ENCODE data around the gene E2F2. TPM values are rescaled to one million over a fixed set of nuclear protein-coding genes. Genes with fewer than 3 reads are reported as not detected.
A peak's percentile ranks its signal among the peaks of the same experiment; 100 is the strongest.
"Not testable (repeated sequence)": the region's sequence is repeated elsewhere in the genome, so short reads cannot be mapped to it uniquely, and the experiment has no call there.

Gene E2F2
- total RNA-seq, 1 donor from 2014 or later: 0.15 TPM

DNA sequence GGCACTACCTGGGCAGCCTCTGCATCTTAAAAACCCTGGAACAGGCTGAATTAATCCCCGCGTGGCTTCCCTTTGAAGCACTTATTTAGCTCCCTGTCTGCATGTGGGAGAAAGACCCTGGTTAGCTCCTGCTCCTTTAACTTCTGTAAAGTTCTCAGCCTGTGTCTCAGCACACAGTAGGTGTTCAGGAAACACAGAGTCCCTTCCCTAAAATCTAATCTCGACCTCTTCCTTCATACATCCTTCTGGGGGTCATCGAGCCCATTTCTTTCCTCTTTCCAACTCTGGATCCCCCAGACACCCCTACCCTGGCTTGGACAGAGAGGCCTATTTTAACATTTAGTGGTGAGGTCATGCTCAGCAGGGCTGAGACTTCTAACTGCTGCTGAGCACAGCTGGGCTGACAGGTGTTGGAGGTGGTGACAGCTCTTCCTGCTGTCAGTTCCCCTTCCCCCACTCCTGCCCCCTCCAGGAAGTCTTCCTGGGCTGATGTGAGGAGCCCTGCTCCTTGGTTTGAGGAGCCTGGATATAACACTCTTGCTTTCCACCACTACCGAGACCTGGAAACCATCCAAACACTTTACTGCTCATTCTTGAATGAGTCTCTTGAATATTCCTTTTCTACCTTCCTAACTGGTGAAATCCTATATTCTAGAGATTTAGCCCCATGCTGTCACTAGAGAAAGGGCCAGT lies 5.3 kb downstream of the E2F2 start:
- DNase-seq (ENCODE audit: low spot score) (no peak), ATAC-seq (no peak)

DNA sequence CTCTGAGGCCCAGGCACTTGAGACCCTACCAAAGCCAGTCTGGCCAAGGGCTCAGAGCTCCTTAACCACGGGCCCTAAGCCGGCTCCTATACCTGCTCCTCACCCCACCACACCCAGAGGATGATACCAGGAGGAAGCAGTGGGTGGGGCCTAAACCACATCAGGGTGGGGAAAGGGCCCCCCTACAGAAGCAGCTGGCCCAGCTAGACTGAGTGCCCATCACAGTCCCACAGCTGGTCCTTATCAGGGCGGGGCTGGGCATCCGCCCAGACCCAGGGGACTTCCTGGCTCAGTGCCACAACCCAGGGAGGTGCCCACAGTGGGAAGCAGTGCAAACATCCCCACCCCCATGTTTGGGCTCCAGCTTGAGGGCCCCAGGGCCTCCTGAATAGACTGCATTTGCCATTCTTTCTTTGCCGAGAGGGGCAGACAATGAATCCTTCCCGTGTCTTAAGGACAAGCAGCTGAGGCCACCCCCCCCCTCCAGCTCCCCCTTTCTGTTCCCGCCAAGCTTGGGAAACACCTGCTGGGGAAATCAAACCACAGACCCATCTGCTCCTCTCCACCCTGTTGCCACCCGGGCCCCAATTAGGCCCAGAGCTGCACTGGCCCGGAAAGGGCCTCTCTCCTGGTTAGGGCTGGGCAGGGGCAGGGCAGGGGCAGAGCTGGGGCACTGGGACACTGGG lies 6.2 kb downstream of the E2F2 start:
- DNase-seq (ENCODE audit: low spot score) (no peak), ATAC-seq (peak; percentile 35)

DNA sequence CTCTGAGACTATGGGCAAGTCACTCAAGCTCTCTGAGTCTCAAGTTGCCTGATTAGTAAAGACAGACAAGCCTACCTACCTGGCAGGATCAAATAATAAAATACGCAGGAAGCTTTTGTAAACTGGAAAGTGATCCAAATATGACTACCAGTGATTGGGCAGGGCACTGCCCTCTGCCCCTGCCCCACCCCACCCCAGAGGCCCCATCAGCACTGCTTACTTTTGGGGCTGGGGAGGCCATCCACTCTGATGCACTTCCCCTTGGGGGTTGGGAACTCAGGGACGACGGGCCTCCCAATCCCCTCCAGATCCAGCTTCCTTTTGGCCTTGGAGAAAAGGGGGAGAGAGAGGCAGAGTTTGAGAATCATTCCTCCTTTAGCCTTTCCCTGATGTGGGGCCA lies 6.9 kb downstream of the E2F2 start:
- ATAC-seq (no peak), DNase-seq (ENCODE audit: low spot score) (no peak)

DNA sequence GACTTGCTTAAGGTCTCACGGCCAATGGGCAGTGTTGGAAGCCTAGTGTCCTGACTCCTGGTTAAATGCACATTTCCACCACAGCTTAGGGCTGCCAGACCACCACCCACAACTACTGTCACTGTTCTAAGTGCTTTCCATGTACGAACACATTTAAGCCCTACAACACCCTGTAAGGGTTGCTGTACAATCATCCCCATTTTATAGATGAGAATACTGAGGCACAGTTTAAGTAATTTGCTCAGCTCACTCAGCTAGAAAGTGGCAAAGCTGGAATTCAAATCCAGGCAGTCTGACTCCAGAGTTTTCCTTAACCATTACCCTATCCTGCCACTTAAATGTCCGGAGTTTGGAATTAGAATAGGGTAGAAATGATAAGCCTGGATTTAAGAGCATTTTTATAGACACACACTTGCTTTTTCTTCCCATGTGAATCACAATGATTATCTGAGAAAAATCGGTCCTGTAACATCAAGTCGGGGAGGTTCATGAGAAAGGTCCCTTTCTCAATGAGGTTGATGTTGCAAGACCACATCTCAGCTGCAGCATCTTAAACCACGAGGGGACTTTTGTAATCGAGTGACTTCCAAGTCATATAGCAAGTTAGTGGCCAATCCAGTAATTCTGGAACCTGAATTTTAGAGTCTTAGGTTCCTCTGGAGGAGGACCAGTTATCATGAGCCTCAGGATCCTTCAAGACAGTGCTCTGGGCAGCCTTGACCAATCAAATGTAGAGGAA lies 8.6 kb downstream of the E2F2 start:
- no peak for ATAC-seq
- DNase-seq (ENCODE audit: low spot score): no peak

DNA sequence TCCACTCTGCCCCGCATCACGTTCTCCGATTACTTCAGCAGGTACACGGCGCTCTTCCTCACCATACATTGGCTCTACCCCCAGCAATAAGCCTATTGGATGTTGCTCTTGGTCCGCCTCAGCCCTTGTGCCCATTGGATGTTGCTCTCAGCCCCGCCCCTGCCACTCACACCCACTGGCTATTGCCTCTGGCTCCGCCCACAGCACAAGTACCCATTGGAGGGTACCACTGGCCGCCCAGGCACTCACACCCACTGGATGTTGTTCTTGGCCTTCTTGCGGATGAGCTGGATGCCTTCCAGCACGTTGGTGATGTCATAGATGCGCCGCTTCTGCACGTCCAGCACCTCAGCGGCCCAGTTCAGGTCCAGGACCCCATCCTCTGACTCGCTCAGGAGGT lies 9.4 kb downstream of the E2F2 start:
- DNase-seq (ENCODE audit: low spot score) (no peak), ATAC-seq (no peak)

DNA sequence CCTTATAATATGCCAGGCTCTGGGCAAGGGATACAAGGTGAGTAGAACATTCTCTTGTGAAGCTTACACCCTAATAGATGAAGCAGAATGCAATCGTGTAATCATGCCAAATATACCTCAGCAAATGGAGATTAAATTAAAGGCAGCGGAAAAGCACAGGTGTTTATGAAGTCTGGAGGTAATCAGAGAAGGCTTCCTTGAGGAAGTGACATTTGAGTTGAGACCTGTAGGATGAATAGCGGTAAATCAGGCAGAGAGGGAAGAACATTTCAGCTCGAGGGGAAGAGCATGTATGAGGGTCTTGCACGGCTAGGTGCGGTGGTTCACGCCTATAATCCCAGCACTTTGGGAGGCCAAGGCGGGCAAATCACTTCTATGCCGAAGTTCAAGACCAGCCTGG lies 13.5 kb downstream of the E2F2 start:
- DNase-seq (ENCODE audit: low spot score): no peak
- ATAC-seq: no peak

DNA sequence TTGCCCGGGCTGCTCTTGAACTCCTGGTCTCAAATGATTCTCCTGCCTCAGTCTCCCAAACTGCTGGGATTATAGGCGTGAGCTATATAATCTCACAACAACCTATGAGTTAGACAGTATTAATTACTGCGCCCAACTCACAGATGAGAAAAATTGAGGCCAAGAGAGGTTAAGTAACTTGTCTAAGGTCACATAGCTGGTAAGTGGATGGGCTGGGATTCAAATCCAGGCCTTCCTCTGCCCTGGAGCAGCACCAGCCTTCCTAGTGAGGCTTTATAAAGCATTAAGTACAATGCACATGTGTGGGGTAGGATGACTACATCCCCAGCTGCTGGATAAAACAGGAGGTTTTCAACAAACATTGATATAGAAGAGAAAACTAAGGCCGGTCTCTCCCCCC lies 15.1 kb downstream of the E2F2 start:
- no peak for ATAC-seq
- no peak for DNase-seq (ENCODE audit: low spot score)

DNA sequence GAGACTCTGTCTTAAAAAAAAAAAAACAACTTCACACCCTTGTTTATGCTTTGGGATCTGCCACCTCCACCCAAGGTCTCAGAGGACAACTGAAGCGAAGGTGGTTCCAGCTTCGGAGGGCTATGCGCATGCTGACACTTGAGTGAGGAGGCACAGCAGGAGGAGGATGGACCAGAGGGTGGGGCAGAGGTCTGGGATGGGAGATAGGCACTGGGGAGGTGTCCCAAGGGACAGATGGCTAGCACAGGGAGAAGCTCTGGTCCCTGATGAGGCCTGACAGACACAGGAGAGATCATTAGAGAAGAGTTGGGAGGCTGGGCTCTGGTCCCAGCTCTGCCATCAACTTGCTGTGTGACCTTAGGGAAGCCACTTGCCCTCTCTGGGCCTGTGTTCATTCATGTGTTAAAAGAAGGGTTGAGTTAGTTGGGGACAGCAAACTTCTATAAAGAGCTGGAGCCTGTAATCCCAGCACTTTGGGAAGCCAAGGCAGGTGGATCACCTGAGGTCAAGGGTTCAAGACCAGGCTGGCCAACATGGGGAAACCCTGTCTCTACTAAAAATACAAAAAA lies 16.8 kb downstream of the E2F2 start:
- ATAC-seq: no peak

DNA sequence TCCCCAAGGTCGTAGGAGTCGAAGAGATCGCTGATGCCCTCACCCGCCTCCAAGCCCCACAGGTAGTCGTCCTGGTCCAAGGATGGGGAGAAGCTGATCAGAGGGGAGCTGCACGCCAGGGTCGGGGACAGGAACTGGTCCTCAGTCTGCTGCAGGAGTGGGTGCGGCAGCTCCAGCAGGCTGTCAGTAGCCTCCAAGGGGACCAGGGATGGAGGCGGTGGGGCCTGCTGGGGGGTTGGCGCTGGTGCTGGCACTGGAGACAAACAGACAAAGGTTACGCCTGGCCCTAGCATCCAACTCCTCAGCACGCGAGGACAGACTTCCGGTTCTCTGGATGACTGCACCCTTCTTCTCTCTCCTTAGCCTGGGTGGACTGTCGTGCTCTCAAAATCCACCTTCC lies 21.1 kb downstream of the E2F2 start:
- ATAC-seq (no peak), DNase-seq (ENCODE audit: low spot score) (no peak)

More for the DNA sequence above, 16.8 kb downstream of the E2F2 start:
- no peak for DNase-seq (ENCODE audit: low spot score)

DNA sequence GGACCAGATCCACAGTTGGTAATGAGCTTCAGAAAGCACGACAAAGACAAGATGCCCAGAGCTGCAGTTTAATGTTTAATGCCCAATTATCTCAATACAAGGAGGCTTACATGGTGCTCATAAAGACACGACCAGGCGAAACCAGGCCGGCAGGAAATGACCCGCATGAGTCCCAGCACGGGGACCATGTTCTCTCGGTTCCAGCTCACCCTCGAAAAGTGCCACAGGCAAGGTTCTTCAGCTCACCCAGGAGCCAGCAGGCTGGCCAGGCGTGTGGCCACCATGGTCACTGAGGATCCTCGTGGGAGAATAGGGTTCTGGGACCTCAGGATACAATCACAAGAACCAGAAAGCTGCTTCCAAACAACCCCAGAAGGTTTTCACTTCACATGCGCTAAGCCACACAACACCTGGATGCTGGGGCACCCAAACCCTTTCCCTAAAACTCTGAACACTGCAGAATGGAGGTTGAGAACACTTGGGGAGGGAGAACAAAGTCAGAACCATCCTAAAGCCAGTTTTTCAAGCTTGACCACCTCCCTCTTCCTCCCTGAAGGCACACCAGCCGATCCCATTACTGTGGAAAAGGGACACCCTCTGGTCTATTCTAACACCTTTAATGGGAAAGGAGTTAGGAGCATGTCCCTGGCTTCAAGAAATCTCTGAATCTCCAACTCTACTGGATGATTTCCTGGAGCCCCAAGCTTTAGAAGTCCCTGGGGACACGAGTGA lies 24.5 kb downstream of the E2F2 start:
- DNase-seq (ENCODE audit: low spot score) (no peak), ATAC-seq (no peak)

DNA sequence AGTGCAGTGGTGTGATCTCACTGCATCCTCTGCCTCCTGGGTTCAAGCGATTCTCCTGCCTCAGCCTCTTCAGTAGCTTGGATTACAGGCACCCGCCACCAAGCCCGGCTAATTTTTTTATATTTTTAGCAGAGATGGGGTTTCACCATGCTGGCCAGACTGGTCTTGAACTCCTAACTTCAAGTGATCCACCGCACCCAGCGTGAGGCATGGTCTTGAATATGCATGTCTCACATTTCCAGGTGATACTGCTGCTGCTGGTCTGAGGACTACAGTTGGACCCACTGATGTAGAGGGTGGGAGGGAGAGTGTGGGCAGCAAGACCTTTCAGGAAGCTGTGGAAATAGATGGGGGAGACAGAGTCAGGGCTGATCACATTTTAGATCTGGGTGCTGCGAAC lies 25.2 kb downstream of the E2F2 start:
- no peak for DNase-seq (ENCODE audit: low spot score)
- ATAC-seq: no peak

DNA sequence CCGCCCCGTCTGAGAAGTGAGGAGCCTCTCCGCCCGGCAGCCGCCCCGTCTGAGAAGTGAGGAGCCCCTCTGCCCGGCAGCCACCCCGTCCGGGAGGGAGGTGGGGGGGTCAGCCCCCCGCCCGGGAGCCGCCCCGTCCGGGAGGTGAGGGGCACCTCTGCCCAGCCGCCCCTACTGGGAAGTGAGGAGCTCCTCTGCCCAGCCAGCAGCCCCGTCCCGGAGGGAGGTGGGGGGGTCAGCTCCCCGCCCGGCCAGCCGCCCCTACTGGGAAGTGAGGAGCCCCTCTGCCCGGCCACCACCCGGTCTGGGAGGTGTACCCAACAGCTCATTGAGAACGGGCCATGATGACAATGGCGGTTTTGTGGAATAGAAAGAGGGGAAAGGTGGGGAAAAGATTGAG lies 26.9 kb downstream of the E2F2 start:
- DNase-seq (ENCODE audit: low spot score); ATAC-seq: not testable (repeated sequence)

DNA sequence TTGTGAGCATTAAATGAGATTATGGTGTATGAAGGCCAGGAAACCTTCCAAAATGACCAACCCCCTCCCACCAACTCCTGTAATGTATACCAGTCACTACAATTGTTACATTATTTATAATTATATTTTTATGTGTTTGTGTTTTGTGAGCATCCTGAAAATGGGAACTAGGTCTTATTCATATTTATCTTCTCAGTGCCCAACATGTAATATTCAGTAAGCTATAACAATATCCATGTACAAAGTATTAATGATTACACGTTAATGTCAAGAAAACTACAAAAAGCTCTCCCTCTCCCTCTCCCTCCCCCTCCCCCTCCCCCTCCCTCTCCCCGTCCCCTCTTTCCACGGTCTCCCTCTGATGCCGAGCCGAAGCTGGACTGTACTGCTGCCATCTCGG lies 28.1 kb downstream of the E2F2 start:
- DNase-seq (ENCODE audit: low spot score) (no peak), ATAC-seq (no peak)

DNA sequence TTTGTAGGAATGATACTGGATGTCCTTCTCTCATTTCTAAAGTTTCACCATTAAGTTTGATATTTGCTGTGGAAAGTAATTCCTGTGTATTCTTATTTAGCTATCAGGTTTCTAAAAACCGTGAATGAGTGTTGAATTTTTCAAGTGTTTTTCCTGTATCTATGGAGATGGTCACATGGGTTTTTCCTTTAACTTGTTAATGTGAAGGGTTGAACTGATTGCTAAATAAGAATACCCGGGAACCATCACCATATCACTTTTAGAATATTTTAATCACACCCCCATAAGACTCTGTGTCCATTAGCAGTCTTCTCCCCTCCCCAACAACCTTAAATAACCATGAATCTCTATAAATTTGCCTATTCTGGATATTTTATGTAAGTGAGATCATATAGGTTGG lies 30.6 kb downstream of the E2F2 start:
- no peak for DNase-seq (ENCODE audit: low spot score)
- no peak for ATAC-seq

DNA sequence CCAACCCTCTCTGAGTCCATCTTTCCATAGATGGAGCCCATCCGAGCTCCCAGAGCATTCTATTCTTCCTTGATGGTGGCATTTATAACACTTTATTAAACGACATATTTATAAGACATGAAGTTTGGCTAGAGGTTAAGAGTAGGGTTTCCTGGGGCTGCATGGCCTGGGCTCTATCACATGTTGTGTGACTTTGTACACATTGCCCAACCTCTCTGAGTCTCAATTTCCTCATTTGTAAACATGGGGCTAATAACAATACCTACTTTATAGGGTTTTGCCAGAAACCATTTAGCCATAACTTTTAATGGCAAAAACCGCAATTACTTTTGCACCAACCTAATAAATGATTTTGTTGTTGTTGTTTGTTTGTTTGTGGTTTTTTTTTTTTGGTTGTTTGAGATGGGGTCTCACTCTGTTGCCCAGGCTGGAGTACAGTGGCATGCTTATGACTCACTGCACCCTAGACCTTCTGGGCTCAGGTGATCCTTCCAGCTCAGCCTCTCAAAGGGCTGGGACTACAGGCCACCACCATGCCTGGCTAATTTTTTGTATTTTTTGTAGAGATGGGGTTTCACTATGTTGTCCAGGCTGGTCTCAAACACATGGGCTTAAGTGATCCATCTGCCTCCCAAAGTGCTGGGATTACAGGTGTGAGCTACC lies 33.1 kb downstream of the E2F2 start:
- no peak for DNase-seq (ENCODE audit: low spot score)
- peak; percentile 42 for ATAC-seq

DNA sequence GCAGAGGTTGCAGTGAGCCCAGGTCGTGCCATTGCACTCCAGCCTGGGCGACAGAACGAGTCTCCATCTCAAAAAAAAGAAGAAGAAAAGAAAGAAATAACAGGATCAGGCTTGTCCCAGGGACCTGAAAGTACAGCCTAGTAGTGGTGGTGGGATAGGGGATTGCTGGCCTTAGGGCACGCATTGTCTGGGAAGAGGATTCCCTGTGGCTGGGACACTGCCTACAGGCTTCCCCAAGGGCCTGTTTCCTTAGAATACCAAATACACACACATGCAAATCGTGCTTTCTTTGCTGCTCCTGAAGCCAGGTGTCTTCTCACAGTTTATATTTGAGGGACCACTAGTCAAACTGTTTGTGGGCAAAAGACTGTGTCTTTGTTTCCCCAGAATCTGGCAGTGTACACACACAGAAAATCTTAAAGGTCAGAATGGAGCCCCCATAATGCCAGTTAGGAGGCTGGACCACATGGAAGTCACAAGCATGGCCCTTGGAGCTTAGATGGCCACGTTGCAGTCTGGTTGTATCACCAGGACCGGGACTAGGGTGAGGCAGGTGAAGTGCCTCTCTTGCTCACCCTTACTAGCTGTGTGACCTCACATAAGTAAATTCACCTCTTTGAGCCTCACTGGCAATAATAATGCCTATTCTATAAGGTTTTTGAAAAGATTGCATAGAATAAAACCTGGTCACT lies 34.4 kb downstream of the E2F2 start:
- DNase-seq (ENCODE audit: low spot score) (no peak), ATAC-seq (peak; percentile 36)

DNA sequence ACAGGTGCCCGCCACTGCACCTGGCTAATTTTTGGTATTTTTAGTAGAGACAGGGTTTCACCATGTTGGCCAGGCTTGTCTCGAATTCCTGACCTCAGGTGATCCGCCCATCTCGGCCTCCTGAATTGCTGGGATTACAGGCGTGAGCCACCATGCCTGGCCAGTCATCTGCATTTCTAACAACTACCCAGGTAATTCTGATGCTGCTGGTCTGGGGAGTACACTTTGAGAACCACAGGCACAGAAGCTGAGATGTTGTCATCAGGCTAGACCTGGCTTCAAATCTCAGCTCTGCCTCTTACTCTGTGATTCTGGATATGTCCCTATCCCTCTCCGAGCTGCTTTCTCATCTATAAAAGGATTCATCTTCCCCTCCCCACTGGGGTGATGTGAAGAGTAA lies 36.2 kb downstream of the E2F2 start:
- not testable (repeated sequence) for DNase-seq (ENCODE audit: low spot score); ATAC-seq

DNA sequence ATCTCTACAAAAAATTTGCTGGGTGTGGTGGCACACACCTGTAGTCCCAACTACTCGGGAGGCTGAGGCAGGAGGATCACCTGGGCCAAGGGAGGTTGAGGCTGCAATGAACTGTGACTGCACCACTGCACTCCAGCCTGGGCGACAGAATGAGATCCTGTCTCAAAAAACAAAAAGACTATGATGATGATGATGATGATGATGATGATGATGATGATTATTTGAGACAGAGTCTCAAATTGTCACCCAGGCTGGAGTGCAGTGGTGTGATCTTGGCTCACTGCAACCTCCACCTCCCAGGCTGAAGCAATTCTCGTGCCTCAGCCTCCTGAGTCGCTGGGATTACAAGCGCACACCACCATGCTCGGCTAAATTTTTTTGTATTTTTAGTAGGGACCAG lies 38.3 kb downstream of the E2F2 start:
- not testable (repeated sequence) for DNase-seq (ENCODE audit: low spot score); ATAC-seq

DNA sequence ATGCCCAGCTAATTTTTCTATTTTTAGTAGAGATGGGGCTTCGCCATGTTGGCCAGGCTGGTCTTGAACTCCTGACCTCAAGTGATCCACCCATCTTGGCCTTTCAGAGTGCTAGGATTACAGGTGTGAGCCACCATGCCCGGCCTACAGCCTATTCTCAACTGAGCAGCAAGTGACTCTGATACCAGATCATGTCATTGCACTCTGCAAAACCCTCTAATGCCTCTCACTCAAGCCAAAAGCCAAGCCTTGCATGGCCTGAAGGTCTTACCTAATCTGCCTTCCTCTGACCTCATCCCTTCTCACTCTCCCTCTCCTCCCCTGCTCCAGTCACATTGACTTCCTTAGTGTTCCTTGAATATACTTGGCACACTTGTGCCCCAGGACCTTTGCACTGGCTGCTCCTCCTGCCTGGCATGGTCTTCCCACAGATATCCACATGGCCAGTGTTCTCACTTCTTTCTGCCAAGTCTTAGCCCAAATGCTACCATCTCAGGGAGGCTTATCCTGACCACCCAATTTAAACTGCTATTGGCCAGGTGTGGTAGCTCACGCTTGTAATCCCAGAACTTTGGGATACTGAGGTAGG lies 38.8 kb downstream of the E2F2 start:
- no peak for ATAC-seq

DNA sequence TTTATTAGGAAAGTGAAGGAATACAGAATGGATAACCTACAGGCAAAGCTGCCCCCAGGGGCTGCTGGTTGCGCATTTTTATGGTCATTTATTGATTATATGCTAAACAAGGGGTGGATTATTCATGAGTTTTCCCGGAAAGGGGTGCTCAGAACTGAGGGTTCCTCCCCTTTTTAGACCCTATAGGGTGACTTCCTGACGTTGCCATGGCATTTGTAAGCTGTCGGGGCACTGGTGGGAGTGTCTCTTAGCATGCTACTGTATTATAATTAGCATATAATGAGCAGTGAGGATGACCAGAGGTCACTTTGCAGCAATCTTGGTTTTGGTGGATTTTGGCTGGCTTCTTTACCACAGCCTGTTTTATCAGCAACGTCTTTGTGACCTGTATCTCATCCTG lies 41.2 kb downstream of the E2F2 start:
- no peak for DNase-seq (ENCODE audit: low spot score)
- no peak for ATAC-seq

More for the DNA sequence above, 38.8 kb downstream of the E2F2 start:
- no peak for DNase-seq (ENCODE audit: low spot score)
